Activated naive CD8-positive, alpha-beta T cell treated with anti-CD3 and anti-CD28 coated beads, Interleukin-2, amount 50 U/mL, for 16 hours (primary cell): ENCODE data around the gene SGCD.

ENCODE experiments used
- DNase-seq: peaks from one replicate; pipeline ENCODE4 v3.0.0-alpha.2; 2020; ENCODE audit warnings: low read depth, low spot score

SGCD gene

DNA sequence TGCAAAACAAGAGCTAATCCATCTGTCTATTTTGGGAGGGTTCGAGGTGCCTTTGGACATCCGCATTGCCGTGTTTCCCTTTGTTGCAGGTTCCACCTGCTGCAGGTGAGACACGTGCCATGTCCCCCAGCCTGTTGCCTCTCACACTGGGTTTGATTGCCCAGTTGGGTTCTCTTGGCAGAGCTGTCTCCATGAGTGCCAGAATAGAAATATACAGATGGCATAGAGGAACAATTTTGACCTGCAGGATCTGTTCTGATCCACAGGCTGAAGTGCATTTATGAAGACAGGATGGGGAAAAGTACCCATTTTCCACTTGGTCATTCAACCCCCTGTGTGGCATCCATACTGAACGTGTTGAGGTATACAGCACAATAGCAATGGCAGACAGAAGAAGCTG is 178.1 kb downstream of the SGCD start:
- no peak for DNase-seq

DNA sequence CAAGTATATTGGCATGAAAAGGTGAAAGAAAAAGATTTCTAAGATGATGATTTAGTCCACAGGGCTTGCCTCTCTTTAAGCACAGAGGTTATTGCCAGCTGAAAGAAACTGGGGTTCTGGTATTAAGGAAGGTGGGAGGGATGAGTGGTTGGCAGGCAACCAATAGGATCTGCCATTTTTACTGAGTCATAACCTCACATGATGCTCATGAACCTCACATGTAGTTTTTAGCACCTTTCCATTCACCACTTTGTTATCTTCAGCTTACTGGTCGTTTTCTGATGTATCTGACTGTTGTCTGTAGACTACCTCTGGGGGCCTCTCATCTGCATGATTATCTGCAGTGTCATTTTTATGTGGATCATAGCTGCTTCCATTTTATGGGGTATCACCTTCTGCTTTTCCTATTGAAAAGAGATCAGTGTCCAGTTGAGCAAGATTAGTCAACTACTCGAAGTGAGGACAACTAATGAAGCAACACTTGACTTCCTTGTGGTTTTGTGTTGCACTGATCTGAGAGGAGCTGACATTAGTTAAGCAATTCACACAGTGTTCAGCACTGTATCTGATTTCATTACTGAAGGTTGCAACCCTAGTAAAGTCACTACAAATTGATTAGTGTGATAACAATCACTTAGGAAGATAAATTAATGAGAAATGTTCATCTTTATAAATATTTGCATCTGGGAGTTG is 186.3 kb downstream of the SGCD start:
- DNase-seq: no peak

DNA sequence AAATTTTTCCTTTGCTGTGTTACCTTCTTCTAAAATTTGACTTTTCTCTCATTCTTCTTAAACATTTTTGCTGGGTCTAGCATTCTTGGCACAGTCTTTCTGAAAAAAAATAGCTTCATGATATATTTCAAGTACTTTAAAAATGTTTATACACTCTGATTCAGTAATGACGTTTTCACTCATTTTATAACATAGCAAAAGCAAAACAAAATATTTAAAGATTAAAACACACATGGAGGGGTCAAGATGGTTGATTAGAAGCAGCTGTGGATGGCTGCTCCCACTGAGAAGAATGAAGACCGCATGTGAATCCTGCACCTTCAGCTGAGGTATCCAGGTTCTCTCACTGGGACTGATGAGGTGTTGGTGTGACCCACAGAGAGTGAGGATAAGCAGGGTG is 188.2 kb downstream of the SGCD start:
- no peak for DNase-seq

DNA sequence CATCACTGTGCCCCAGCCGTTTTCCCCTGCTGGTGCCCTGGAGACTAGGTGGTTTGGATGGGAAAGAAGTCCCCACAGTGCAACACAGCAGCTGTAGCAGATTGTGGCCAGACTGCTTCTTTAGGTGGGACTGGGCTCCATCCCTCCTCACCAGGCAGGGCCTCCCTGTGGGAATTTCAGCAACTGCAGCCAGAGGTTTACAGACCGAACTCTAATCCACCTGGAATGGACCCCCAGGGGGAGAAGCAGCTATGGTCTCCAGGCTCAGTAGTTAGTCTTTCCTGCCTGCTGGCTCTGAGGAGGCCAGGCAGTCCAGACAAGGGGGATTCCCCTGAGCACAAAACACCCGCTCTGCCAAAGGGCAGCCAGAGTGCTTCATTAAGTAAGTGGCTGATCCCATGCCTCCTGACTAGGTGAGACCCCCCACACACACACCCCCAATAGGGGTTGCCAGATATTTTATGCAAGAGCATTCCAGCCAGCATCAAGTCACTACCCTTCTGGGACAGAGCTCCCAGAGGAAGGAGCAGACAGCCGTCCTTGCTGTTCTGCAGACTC is 188.9 kb downstream of the SGCD start:
- no peak for DNase-seq

DNA sequence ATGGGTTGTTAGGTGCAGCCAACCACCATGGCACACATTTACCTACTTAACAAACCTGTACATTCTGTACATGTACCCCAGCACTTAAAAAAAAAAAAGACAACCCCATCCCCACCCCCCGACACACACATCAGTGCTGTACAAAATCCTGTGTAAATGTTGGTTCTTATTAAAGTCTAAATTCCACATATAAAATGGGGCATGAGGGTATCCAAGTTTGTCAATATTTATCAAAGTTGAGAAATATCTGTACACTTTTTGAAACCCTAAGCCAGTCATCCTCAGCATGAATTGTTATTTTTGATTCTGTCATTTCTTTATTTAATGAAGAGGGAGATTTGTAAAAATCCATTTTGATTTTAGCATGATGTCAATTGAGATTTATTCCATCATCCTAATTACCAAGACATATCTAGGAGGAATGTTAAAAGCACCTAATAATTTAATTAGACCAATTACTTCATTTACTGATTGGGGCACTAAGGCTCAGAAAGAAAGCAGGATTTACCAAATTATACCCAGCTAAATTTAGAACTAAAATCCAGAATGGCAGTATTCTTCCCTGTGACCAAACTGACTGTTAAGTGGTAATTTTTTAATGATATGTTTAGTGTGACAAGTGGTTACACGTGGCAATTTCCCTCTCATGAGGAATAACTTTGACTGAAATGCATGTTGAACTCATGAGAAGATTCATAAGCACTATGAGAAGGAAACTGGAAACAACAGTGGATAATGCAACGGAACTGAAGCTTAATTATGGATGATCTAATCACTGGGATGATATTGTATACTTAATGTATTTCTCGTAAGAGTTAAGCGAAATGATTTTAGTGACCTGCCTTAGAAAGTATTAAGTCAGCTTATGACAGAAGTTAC is 195.9 kb downstream of the SGCD start:
- DNase-seq: no peak

DNA sequence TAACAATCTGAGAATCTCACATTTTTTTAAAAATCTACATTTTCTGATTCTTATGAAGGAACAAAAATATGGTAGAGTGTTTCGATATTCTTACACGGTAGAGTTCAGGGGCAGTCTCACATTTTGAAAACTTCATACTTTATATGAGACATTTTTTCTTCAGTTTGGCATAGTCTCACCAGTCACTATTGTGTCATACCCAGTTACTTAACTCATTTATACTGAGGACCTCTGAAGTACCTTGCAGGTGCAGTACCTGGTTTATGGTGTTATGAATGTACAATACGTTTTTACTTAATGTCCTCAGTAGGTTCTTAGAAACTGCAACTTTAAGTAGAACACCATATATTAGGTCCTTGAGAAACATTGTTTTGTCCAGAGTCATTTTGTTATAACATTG is 196.6 kb downstream of the SGCD start:
- DNase-seq: no peak

DNA sequence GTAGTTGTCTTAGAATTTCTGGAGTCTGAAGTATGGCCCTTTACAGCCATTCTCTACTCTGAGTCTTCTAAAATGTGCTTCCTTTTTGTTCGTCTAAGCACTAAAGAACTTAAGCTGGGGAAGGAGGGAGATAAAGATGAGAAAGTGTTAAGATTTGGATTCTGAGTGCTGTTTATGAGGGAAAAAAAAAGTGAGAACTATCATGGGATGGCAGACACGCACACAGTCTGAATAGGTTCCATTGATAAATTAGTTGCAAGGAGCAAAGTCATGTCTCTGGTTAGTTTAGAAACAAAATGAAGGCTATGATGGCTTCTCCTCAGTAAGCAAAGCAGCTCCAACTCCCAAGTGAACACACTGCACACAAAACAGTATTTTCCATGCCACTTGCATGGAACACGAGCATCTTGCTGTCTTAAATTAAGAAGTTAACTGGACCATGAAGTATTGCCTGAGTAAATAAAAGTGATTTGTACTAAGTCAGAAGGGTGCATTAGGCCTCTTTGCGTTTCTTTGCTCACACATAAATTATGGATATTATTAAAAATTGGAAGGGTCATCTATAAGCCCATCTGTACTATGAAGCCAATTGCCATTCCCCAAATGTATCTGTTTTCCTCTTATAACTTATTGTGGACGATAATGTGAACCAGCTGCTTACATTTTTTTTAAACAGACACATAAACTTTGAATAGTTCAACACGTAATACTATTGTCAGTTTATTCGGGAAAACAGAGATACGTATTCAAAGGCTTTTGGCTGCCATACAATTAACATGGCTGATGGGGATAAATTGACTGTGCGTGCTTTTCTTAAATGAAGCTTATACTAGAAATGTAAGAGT is 199.3 kb downstream of the SGCD start:
- DNase-seq: no peak

DNA sequence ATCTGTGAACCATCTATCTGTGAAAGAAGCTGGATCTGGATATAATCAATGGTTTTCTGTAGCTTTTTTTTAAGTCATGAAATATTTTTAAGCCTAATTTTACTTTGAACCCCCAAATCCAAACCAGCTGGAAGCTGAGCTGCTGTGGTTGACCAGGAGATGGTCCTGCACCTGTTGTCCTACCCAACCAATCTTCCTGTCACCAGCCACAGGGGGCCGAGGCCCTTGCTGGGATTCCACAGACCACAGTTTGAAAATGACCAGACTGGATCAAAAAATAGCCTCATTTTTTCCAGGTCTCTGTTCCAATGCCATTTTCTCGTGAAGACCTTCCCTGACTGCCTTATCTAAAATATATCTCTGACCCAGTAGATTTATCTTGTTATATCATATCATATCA is 200.6 kb downstream of the SGCD start:
- no peak for DNase-seq

DNA sequence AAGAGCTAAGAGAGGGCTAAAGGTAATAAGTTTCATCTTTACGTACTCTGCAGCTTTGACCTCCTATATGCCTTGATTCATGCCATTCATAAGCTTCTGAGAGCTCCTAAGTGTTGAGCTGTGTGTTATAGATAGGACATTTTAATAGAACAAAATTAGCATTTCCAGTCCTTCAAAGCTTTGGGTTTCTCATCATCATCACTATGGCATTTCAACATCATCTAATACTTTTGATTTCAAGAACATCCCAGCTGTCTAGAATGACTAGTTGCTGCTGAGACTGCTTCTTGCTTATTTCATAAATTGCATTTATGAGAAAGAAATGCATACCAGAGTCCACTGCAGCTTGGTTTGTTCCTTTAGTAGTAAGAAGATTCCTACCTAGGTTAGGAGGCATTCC is 201.7 kb downstream of the SGCD start:
- no peak for DNase-seq

DNA sequence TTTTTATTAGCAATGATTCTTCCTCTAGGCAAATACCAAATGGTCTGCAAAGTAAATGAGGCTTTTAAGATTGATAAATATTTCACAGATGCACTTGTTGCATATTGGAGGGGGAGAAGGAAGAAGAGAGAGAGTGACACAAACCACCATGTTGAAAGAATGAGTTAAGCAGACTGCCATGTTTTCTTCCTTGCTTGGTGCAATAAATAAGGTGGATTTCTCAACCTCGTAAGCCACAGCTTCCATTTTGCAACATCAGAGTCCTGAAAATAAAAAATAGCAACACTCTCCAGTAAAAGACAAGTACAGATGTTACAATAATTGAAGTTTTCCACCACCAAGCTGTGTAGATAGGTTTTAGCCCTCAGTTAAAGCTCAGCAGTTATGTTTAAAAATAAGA is 202.9 kb downstream of the SGCD start:
- no peak for DNase-seq

DNA sequence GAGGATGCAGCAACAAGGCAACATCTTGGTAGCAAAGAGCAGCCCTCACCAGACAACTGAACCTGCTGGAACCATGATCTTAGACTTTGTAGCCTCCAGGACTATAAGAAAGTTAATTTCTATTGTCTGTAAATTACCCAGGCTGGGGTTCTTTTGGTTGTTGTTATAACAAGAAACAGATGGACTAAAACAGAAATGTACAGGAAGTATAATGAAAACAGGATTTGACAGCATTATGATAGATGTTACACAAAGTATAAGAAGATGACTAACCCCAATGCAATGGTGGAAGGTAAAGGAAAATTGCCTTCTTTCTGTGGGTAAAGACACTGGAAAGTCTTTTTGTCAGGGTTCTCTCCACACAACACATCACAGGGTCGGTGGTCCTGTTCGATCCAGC is 204.2 kb downstream of the SGCD start:
- DNase-seq: no peak

DNA sequence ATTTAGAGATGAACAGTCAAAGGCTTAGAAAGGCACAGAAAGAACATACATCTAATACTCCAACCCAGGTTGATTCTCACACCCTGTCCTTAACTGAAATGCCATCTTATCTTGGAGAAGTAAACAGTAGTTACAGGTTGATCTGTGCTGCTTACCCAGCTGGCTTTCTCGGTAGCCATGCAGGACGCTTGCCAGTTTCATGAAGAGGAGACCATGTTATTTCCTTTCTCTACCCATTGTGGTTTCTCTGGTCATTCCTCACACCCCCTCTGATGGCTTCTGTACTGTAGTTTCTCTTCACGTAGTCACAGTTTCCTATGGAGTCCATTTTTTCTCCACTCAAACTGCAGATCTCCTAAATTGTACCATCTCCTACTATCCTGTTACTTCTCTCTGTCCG is 206.0 kb downstream of the SGCD start:
- DNase-seq: no peak

DNA sequence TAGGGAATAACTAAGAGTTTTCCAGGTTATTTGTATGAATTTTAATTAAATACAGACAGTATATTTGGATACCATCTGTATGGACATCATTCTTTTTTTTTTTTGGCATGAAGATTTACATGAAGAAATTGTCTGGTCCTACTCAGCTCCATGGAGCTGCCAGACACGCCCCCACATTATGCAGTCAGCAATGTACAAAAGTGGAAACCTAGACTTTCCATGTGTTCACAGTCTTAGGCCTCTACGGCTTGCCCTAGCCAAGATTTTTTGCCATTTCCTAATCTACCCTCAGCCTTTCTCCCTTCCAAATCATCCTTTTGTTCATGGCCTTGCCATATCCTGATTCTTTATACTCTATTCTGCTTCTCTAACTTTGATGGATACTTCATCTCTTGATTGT is 207.1 kb downstream of the SGCD start:
- no peak for DNase-seq

DNA sequence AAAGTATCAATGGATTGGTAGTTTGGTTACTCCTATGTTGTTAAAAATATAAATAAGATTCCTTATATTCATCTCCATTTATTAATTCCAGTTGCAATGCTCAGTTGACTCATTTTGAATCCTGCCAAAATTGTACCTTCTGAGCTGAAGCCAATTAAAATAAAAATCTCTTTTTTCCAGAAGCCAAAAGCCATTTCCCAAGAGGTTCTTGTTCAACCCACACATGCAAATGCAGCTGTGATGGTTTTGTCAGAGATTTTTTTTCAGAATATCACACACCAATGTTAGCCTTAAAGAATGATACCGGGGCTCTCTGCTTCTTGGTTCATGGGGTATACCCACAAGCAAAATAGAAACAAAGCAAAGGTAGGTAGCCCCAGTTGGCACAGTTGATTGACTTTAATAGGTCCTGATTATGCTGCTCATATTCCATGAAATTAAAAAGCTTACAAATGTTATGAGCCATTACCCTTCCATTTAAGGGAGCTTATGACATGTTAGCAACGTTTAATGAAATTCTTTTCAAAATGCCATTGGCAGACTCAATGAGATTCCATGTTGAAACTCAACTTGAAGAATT is 208.0 kb downstream of the SGCD start:
- no peak for DNase-seq

DNA sequence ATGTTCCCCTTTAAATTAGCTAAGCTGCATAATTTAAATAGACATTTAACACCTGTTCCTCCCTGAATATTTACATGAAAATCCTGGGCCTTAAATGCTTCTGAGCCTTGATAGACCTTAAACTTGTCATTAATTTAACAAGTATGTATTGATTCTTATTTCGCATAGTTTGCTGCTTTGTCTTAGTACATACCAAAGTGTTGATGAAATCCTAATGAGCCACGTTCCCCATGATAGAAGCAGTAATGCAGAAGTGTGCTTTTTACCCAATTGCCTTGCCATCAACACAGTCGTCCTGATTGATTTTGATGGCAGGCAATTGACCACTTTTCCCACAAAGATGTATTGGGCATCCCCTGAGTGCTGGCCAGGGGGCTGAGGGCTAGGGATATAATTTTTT is 213.5 kb downstream of the SGCD start:
- DNase-seq: no peak

DNA sequence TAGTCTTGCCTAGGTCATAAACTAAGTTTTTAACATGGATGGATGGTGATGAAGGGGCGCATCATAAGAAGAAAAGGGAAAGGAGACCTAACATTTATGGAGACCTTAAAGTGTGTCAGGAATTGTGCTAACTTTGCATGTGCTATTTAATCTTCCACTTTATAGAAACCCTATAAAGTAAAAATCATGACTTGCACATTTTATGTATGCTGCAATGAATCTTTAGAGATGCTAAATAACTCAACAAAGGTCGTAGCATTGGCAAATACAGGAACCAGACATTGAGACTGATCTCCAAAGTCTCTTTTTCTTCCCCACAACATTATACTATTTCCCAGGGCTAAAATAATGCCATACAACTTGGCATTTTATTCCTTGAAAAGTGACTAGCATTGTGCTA is 214.6 kb downstream of the SGCD start:
- no peak for DNase-seq

DNA sequence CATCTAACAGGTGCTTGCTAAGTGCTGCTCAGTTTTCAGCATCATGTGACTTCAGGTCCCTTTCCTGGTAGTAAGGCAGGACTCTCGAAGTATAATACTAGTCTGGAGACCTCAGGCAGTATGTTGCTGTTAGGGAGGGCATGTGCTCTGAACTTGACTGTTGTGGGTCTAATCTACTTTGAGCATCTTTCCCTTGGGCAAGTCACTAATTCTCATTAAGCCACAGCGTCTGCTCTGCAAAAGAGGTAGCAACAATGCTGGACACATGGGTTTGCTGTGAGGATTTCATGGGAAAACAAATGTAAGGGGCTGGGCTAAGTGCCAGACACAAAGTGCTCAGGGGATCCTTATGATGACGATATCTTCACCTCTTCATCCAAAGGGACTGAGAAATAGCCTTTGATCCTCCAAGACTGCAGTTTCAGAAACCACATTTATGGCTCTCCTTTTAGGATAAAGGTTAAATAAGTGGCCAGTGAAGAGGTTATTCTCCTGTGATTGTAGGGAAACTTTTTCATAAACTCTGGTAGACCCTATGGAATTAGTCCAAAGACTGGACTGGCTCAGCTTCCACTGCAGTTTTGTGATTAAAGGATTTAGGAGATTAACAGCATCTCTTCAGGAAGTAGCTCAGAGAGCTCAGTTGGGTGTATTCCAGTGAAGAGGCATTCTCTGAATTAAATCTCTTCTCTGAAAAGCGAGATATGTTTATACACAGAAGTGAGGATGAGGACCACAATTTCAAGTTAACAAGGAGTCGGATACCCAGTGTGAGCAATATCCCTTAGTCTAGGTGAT is 216.6 kb downstream of the SGCD start:
- DNase-seq: no peak

DNA sequence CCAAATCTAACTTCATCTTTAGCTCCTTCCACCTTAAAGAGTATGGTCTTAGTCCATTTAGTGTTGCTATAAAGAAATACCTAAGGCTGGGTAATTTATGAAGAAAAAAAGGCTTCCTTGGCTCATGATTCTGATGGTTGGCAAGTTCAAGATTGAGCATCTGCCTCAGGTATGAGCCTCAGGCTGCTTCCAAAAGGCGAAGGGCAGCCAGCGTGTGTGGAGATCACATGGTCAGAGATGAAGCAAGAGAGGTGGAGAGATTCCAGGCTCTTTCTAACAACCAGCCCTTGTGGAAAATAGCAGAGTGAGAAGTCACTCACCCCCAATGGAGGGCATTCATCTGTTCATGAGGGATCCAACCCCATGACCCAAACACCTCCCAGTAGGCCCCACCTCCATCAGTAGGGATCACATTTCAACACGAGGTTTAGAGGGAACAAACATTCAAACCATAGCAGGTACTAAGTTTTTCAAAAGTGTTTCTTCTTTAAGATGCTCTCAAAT is 225.9 kb downstream of the SGCD start:
- no peak for DNase-seq

DNA sequence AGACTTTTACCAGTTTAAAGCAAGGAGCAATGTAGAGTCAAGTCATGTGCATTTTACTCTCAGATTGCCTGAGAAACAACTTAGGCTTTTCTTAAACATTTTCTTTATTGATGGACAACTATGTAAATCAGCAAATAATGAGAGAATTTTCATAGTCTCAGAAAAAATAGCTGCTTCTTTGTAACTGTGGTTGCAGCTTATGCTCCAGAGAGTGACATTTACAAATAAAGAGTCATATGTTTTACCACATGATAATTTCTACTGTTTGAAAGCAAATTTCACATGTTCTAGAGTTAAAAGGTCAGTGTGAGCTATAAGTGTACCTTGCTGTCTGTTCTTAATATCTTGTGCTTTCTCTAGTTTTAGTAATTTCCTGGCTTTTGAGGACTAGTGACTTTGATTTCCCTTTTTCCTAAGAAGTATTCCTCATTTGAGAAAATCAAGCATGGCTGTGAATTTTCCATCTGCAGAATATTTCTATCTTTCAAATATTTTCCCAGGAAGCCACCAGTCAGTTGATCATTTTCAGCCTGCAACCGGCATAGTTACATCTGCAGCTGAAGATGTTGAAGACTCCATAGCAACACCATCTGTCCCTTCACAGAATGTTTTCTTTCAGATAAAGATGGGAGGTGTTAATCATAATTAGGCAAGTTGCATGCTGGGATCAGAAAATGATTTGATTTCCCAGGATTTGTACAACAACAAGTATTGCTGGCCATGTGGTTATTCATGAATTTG is 229.9 kb downstream of the SGCD start:
- no peak for DNase-seq

DNA sequence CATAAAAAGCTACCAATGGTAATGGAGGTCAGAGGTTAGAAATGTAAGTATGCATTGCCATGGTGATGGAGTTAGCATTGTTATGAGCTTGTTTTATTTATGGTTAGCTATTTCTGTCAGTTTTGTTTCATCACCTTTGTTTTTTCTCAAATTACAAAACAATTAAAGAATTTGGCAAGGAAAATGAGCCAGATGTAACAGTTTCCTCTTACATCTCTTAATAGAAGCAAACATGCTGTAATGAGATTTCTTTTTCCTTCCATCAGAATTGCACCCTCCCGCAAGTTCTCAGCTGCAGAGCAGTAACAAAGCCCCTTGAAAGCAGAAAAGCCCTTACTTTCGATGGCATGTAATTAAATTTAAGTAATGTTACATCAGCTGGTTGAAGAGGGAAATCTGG is 233.0 kb downstream of the SGCD start:
- no peak for DNase-seq
